T-cell (primary cell): Measurements from ENCODE around the gene SMIM35. TPM values are rescaled to one million over a fixed set of nuclear protein-coding genes. Genes with fewer than 3 reads are reported as not detected.

Source experiments
- ATAC-seq, 4 experiments: fragments of 200-7000 bp in 3 of 4; fragments of 150-1000 bp in 1 of 4; cut with Tn5 transposase; replicated peaks in 1 of 4; 1 replicate in 3 of 4; 2 replicates in 1 of 4; pipeline ENCODE4 v1.10.0; 2021; ENCODE audit warnings: moderate library complexity in 3 of 4, mild to moderate bottlenecking in 2 of 4, moderate number of reproducible peaks in 1 of 4
- CTCF ChIA-PET, 2 donors: fragments of 300-600 bp; sonication (Branson Sonifier 250); formaldehyde crosslinking; loops; one replicate each; lab custom pipeline; 2022; ENCODE audit warnings: antibody characterized with exemption in 2 of 2; lab: Charles Lee
- POLR2A ChIA-PET, 2 donors: fragments of 300-600 bp; sonication (Branson Sonifier 250); formaldehyde crosslinking; loops; one replicate each; lab custom pipeline; 2022; ENCODE audit warnings: antibody characterized with exemption in 2 of 2; lab: Charles Lee
- DNase-seq, 35 experiments: peaks; one replicate each; pipeline versions ENCODE4 v3.0.0 to v3.0.0-alpha.2; 2013 to 2023
- H3K27ac ChIP-seq: one replicate; pipeline ENCODE4 v1.5.1; 2013; ENCODE audit warnings: low read length
- H3K27me3 ChIP-seq, 2 experiments: replicated peaks in 1 of 2; 1 replicate in 1 of 2; 2 replicates in 1 of 2; pipeline versions ENCODE4 v1.6.1 to v1.7.0; 2013; ENCODE audit warnings: low read length in 1 of 2, mixed read lengths in 1 of 2; ENCODE audit not compliant: control insufficient read depth in 2 of 2, insufficient read depth in 2 of 2; ENCODE audit errors: extremely low read depth in 1 of 2
- H3K36me3 ChIP-seq, 2 donors: 1 replicate in 1 of 2; 2 replicates in 1 of 2; pipeline versions ENCODE4 v1.6.1 to v1.7.0; 2013; ENCODE audit warnings: low read length in 1 of 2; ENCODE audit not compliant: control insufficient read depth in 2 of 2, insufficient read depth in 1 of 2; ENCODE audit errors: extremely low read depth in 1 of 2
- H3K4me1 ChIP-seq, 2 experiments: 1 replicate in 1 of 2; 2 replicates in 1 of 2; pipeline versions ENCODE4 v1.6.1 to v1.7.0; 2013; ENCODE audit warnings: low read length in 2 of 2, mixed read lengths in 1 of 2; ENCODE audit not compliant: insufficient read depth in 2 of 2, control insufficient read depth in 1 of 2; ENCODE audit errors: extremely low read depth in 1 of 2
- H3K4me3 ChIP-seq, 2 donors: 1 replicate in 1 of 2; 2 replicates in 1 of 2; pipeline versions ENCODE4 v1.5.1 to v1.7.0; 2013; ENCODE audit warnings: mild to moderate bottlenecking in 2 of 2, low read length in 1 of 2, moderate library complexity in 1 of 2; ENCODE audit not compliant: control insufficient read depth in 1 of 2; ENCODE audit errors: extremely low read depth in 1 of 2
- H3K9me3 ChIP-seq: 2 replicates; pipeline ENCODE4 v1.7.0; 2013
- H3K27ac Mint-ChIP-seq, 2 donors: one replicate each; pipeline ENCODE4 v1.8.0; 2020 to 2021; ENCODE audit warnings: mild to moderate bottlenecking in 2 of 2, mixed read lengths in 2 of 2
- H3K27me3 Mint-ChIP-seq, 2 donors: one replicate each; pipeline ENCODE4 v1.8.0; 2021 to 2022; ENCODE audit warnings: mixed read lengths in 2 of 2
- H3K36me3 Mint-ChIP-seq: one replicate; pipeline ENCODE4 v1.8.0; 2021; ENCODE audit warnings: mixed read lengths
- H3K4me1 Mint-ChIP-seq, 3 donors: one replicate each; pipeline ENCODE4 v1.8.0; 2020 to 2022; ENCODE audit warnings: mixed read lengths in 3 of 3, mild to moderate bottlenecking in 1 of 3
- H3K4me3 Mint-ChIP-seq, 3 donors: one replicate each; pipeline ENCODE4 v1.8.0; 2020 to 2022; ENCODE audit warnings: mild to moderate bottlenecking in 3 of 3, mixed read lengths in 3 of 3, moderate library complexity in 3 of 3
- H3K9me3 Mint-ChIP-seq, 3 donors: one replicate each; pipeline ENCODE4 v1.8.0; 2020 to 2022; ENCODE audit warnings: mixed read lengths in 3 of 3
- WGBS: methylation state at CpG from one replicate; pipeline ENCODE4 v1.1.5; 2013; ENCODE audit warnings: missing lambda C conversion rate; ENCODE audit not compliant: insufficient coverage; 5-methylcytosine and 5-hydroxymethylcytosine counted together
- total RNA-seq, 35 experiments: library from RNA in 6 of 35; stranded (reverse) in 6 of 35; fragments of 120-200 nt in 1 of 35; gene quantifications; one replicate each; pipeline versions ENCODE4 v1.2.1 to v1.2.4 and lab custom pipeline; 2013 to 2026

Gene SMIM35
- total RNA-seq, 5 donors from 2014 or later (not counting 1 experiment from before 2014, with no cell fraction given), result 0.28 to 1.0 (median 0.36) TPM

GRCh38 chr11:118076754-118077281 is 9.9 kb downstream of the SMIM35 start, which contains the start of gene TMPRSS4:
TSS of gene TMPRSS4 (plus strand) at chr11:118077078. CDS start at chr11:118077303, 225 bp downstream.
- ChIA-PET POLR2A (no interaction called here), CTCF (no interaction called here)
- ATAC-seq (no peak), DNase-seq (no peak)
- Mint-ChIP-seq H3K4me1 (peaks cover 0 to 7% (median 0%) of the 10 kb centered on the region in 3 donors), H3K36me3 (no peaks in the 10 kb centered on the region), H3K27me3 (peaks cover 3 to 15% of the 10 kb centered on the region in 2 donors), H3K4me3 (no peak within 1 kb of the TSS), H3K9me3 (no peaks in the 10 kb centered on the region), H3K27ac (no peak within 1 kb of the TSS)
- Histone ChIP-seq H3K36me3 (no peaks in the 10 kb centered on the region), H3K27me3 (peaks cover 0 to 47% of the 10 kb centered on the region in 2 experiments), H3K9me3 (no peaks in the 10 kb centered on the region), H3K4me3 (no peak within 1 kb of the TSS), H3K4me1 (peaks cover 0 to 24% of the 10 kb centered on the region in 2 experiments), H3K27ac (no peak within 1 kb of the TSS)
- WGBS, result 85% methylated on average over 3 of the region's 7 CpGs

GRCh38 chr11:118074785-118075184 is 12.0 kb downstream of the SMIM35 start:
- 31% methylated on average over 2 of the region's 2 CpGs for WGBS
- peaks cover 3 to 15% of the 10 kb centered on the region in 2 donors for H3K27me3 Mint-ChIP-seq
- Histone ChIP-seq H3K9me3 (no peaks in the 10 kb centered on the region), H3K27ac (no peak overlapping the region), H3K4me1 (peaks cover 0 to 23% of the 10 kb centered on the region in 2 experiments), H3K4me3 (no peak overlapping the region), H3K27me3 (peaks cover 0 to 41% of the 10 kb centered on the region in 2 experiments), H3K36me3 (no peaks in the 10 kb centered on the region)
- peaks cover 0 to 7% (median 0%) of the 10 kb centered on the region in 3 donors for H3K4me1 Mint-ChIP-seq
- H3K36me3 Mint-ChIP-seq, result no peaks in the 10 kb centered on the region
- DNase-seq, result no peak
- ChIA-PET CTCF (no interaction called here), POLR2A (no interaction called here)
- H3K27ac Mint-ChIP-seq, result no peak overlapping the region
- no peak for ATAC-seq
- no peaks in the 10 kb centered on the region for H3K9me3 Mint-ChIP-seq
- no peak overlapping the region for H3K4me3 Mint-ChIP-seq

GRCh38 chr11:118074091-118074685 is 12.6 kb downstream of the SMIM35 start:
- H3K4me1 Mint-ChIP-seq, result peaks cover 0 to 3% (median 0%) of the 10 kb centered on the region in 3 donors
- ChIA-PET POLR2A (no interaction called here), CTCF (no interaction called here)
- no peaks in the 10 kb centered on the region for H3K36me3 Mint-ChIP-seq
- no peak overlapping the region for H3K4me3 Mint-ChIP-seq
- DNase-seq (no peak), ATAC-seq (no peak)
- H3K4me3 ChIP-seq, result no peak overlapping the region
- peaks cover 0 to 17% of the 10 kb centered on the region in 2 experiments for H3K4me1 ChIP-seq
- no peaks in the 10 kb centered on the region for H3K9me3 Mint-ChIP-seq
- peaks cover 6 to 15% of the 10 kb centered on the region in 2 donors for H3K27me3 Mint-ChIP-seq
- H3K27ac Mint-ChIP-seq, result no peak overlapping the region
- no peaks in the 10 kb centered on the region for H3K9me3 ChIP-seq
- H3K27me3 ChIP-seq, result peaks cover 0 to 35% of the 10 kb centered on the region in 2 experiments
- H3K36me3 ChIP-seq, result no peaks in the 10 kb centered on the region
- WGBS, result 80% methylated on average over 10 of the region's 11 CpGs
- no peak overlapping the region for H3K27ac ChIP-seq

GRCh38 chr11:118073554-118073953 is 13.2 kb downstream of the SMIM35 start:
- whole genome bisulfite sequencing, result no CpG with 5 or more reads among the region's 9 CpGs
- Mint-ChIP-seq H3K27ac (no peak overlapping the region), H3K4me1 (peaks cover 0 to 3% (median 0%) of the 10 kb centered on the region in 3 donors), H3K27me3 (peaks cover 8 to 15% of the 10 kb centered on the region in 2 donors), H3K4me3 (no peak overlapping the region), H3K36me3 (no peaks in the 10 kb centered on the region), H3K9me3 (no peaks in the 10 kb centered on the region)
- CTCF ChIA-PET, result no interaction called here
- Histone ChIP-seq H3K4me3 (no peak overlapping the region), H3K27me3 (peaks cover 0 to 29% of the 10 kb centered on the region in 2 experiments), H3K9me3 (no peaks in the 10 kb centered on the region), H3K27ac (no peak overlapping the region), H3K4me1 (peaks cover 0 to 10% of the 10 kb centered on the region in 2 experiments), H3K36me3 (no peaks in the 10 kb centered on the region)
- DNase-seq (no peak), ATAC-seq (no peak)
- POLR2A ChIA-PET, result no interaction called here

- DNase-seq (no peak), ATAC-seq (no peak)
- Histone ChIP-seq H3K27me3 (peaks cover 0 to 19% of the 10 kb centered on the region in 2 experiments), H3K4me1 (peaks cover 0 to 2% of the 10 kb centered on the region in 2 experiments), H3K9me3 (no peaks in the 10 kb centered on the region), H3K36me3 (no peaks in the 10 kb centered on the region), H3K4me3 (no peak overlapping the region), H3K27ac (no peak overlapping the region)
- Mint-ChIP-seq H3K9me3 (no peaks in the 10 kb centered on the region), H3K4me1 (no peaks in the 10 kb centered on the region), H3K36me3 (no peaks in the 10 kb centered on the region), H3K27ac (no peak overlapping the region), H3K4me3 (no peak overlapping the region), H3K27me3 (peaks cover 7 to 8% of the 10 kb centered on the region in 2 donors)
- CTCF ChIA-PET, result no interaction called here
- WGBS, result 81% methylated on average over 3 of the region's 3 CpGs
- POLR2A ChIA-PET, result interaction anchor here in 1 of 2 donors (0.5 kb wide), 1 partner anchor 165 kb away, joined by 3 read pairs; no protein-coding TSS in a partner anchor
Observed at GRCh38 chr11:118071416-118072030, 15.2 kb downstream of the SMIM35 start.

- H3K9me3 ChIP-seq, result no peaks in the 10 kb centered on the region
- ATAC-seq (no peak), DNase-seq (no peak)
- peaks cover 5 to 7% of the 10 kb centered on the region in 2 donors for H3K27me3 Mint-ChIP-seq
- WGBS, result 81% methylated on average over 5 of the region's 10 CpGs
- H3K9me3 Mint-ChIP-seq, result no peaks in the 10 kb centered on the region
- no peak overlapping the region for H3K27ac Mint-ChIP-seq
- H3K4me3 ChIP-seq, result no peak overlapping the region
- no peak overlapping the region for H3K4me3 Mint-ChIP-seq
- H3K27me3 ChIP-seq, result peaks cover 0 to 19% of the 10 kb centered on the region in 2 experiments
- no peaks in the 10 kb centered on the region for H3K4me1 Mint-ChIP-seq
- no peaks in the 10 kb centered on the region for H3K36me3 Mint-ChIP-seq
- H3K4me1 ChIP-seq, result no peaks in the 10 kb centered on the region
- H3K36me3 ChIP-seq, result no peaks in the 10 kb centered on the region
- ChIA-PET CTCF (no interaction called here), POLR2A (no interaction called here)
- no peak overlapping the region for H3K27ac ChIP-seq
Observed at GRCh38 chr11:118068945-118069612, 17.7 kb downstream of the SMIM35 start.
